ENCODE measurements around the gene PTPRN.
"Not testable (repeated sequence)": the region's sequence is repeated elsewhere in the genome, so short reads cannot be mapped to it uniquely, and the experiment has no call there.

The PTPRN gene

GRCh38 chr2:219309278-219309677, at the start of gene PTPRN:
Gene PTPRN, minus strand, starts transcription at chr2:219309401. Its CDS starts 69 bp downstream, at chr2:219309332.
- DNase-seq (ENCODE audit: low read depth): no peak

- DNase-seq (ENCODE audit: low read depth): no peak
Observed at GRCh38 chr2:219358170-219359075, 49.2 kb upstream of the PTPRN start.

- no peak for DNase-seq (ENCODE audit: low read depth)
Observed at GRCh38 chr2:219356834-219357233, 47.6 kb upstream of the PTPRN start.

GRCh38 chr2:219354582-219354981, 45.4 kb upstream of the PTPRN start:
- no peak for DNase-seq (ENCODE audit: low read depth)

GRCh38 chr2:219353129-219353528, 43.9 kb upstream of the PTPRN start:
- DNase-seq (ENCODE audit: low read depth): no peak

GRCh38 chr2:219352448-219353023, 43.3 kb upstream of the PTPRN start:
- peak; percentile 19 for DNase-seq (ENCODE audit: low read depth)

GRCh38 chr2:219350710-219351221, 41.6 kb upstream of the PTPRN start:
- peak; percentile 27 for DNase-seq (ENCODE audit: low read depth)

GRCh38 chr2:219350215-219350614, 41.0 kb upstream of the PTPRN start:
- no peak for DNase-seq (ENCODE audit: low read depth)

- no peak for DNase-seq (ENCODE audit: low read depth)
Observed at GRCh38 chr2:219344751-219345430, 35.7 kb upstream of the PTPRN start.

- no peak for DNase-seq (ENCODE audit: low read depth)
Observed at GRCh38 chr2:219335373-219335786, 26.2 kb upstream of the PTPRN start.

- no peak for DNase-seq (ENCODE audit: low read depth)
Observed at GRCh38 chr2:219334076-219334475, 24.9 kb upstream of the PTPRN start.

GRCh38 chr2:219332542-219332941, 23.3 kb upstream of the PTPRN start, which contains the start of gene RESP18:
Gene RESP18, minus strand, starts transcription at chr2:219332744.
- DNase-seq (ENCODE audit: low read depth): no peak

- no peak for DNase-seq (ENCODE audit: low read depth)
Observed at GRCh38 chr2:219331560-219332213, 22.5 kb upstream of the PTPRN start.

GRCh38 chr2:219327719-219328118, 18.5 kb upstream of the PTPRN start:
- no peak for DNase-seq (ENCODE audit: low read depth)

- DNase-seq (ENCODE audit: low read depth): no peak
Observed at GRCh38 chr2:219325657-219326315, 16.6 kb upstream of the PTPRN start.

- no peak for DNase-seq (ENCODE audit: low read depth)
Observed at GRCh38 chr2:219325136-219325535, 15.9 kb upstream of the PTPRN start.

GRCh38 chr2:219323434-219323833, 14.2 kb upstream of the PTPRN start:
- no peak for DNase-seq (ENCODE audit: low read depth)

- peak; percentile 22 for DNase-seq (ENCODE audit: low read depth)
Observed at GRCh38 chr2:219314804-219315468, 5.7 kb upstream of the PTPRN start.

- not testable (repeated sequence) for DNase-seq (ENCODE audit: low read depth)
Observed at GRCh38 chr2:219312683-219313263, 3.6 kb upstream of the PTPRN start.

All from fibroblast of gingiva (primary cell).